Measurements from ENCODE around the gene CNPPD1.

The CNPPD1 gene

DNA sequence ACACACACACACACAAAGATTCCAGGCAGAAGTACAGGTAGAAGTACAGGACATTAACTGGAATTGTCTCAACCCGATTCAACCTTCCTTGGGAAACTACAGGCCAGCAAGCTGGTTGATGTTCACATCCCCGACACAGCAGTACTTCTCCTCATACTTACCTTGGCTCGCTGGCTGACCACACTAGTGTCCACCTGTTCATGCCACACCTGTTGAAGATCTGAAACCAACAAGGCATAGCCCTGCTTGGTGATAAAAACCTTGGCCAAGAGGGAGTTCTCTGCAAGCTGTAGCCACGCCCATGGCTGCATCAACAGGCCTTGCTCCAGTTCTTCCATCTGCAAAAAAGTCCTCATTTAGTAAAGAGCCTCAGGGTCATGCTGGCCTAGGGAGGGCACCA lies 18.7 kb downstream of the CNPPD1 start:
- DNase-seq: no peak

GRCh38 chr2:219157396-219157795 lies 19.3 kb downstream of the CNPPD1 start:
- DNase-seq: no peak

DNA sequence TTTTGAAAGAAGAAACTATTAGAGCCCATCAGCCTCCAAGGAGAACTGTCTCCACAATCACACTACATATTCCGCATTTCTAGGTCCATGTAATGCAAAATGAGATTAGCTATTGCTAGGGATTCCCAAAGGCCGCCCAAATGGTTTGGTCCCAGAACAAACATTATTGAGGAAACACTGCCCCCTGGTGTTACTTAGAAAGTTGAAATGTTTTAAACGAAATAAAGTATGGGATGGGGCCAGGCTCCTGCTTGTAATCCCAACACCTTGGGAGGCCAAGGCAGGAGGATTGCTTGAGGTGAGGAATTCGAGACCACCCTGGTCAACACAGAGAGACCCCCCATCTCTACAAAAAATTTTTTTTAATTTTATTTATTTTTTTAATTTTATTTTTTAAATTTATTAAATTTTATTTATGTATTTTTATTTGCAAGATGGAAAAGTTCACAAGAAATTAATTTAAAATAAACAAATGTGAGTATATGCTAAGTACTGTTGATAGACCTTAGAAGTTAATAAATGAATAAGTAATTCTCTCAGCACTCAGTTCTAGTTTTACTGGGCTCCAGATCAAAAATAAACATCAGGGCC lies 21.6 kb downstream of the CNPPD1 start:
- DNase-seq: no peak

DNA sequence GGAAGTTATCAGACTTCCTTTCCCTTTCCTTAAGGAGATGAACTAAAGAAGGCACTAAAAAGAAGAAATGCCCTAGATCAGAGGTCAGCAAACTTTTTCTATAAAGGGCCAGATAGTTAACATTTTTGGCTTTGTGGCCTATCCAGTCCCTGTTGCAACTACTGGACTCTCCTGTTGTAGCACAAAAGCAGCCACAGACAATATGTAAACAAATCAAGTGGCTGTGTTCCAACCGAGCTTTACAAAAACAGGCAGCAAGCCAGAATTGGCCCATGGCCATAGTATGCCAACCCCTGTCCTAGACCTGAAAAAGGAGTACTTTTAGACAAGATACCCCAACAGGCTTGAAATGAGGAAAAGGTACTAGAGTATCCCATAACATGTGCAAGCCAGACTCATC lies 27.1 kb downstream of the CNPPD1 start:
- no peak for DNase-seq

GRCh38 chr2:219142329-219142728 lies 34.4 kb downstream of the CNPPD1 start:
- DNase-seq: no peak

GRCh38 chr2:219140722-219141121 lies 36.0 kb downstream of the CNPPD1 start:
- DNase-seq: no peak

DNA sequence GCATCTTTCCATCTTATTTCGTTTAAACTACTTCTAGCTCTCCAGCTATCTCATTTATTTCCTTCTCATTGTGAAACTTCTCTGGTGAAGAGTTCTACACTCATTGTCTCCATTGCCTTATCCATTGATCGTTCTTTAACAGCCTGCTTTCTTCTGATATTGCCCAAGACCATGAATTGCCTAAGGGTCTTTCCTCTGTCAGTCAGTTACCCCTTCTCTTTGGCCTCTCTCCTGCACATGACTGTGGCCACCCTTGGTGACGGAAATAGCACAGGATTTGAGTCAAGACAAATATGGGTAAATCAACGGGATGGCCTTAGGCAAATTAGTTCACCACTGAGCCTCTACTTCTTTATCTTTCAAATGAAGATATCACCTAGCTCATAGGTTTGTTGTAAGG lies 42.7 kb downstream of the CNPPD1 start:
- no peak for DNase-seq

DNA sequence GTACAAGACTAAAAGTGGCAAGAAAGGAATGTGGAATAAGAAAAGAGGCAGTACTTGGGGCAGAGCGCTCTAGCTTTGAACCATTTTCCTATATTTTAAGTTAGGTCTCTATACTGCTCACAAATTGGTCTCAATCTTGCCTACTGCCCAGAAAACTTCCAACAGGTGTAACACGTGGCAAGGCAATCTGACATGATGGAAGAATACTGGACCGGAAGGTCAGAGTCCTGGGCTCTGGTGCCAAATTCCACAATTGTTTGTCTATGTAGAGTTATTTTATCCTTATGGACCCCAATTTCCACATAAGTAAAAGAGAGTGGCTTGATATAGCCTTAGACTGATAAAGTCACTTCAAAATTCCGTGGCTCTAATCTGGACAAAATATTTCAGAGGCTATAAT lies 45.0 kb downstream of the CNPPD1 start:
- DNase-seq: no peak

DNA sequence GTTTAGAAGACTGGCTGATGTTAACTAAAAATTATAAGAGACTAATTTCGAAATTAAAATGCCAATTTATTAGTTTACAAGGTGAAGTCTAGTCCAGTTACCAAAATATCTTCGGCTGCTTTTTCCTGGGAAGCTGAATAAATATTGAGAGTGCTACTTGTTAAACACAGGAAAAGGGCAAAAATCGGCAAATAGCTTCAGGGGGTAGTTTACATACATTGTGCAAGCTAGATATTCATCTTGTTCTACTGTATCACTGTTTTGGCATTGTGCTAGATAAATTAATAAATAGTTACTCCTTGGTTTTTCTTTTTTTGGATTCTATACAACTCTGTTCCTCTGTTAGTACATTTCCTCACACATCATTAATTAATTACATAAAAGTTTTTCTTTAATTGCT lies 45.4 kb downstream of the CNPPD1 start:
- DNase-seq: no peak

DNA sequence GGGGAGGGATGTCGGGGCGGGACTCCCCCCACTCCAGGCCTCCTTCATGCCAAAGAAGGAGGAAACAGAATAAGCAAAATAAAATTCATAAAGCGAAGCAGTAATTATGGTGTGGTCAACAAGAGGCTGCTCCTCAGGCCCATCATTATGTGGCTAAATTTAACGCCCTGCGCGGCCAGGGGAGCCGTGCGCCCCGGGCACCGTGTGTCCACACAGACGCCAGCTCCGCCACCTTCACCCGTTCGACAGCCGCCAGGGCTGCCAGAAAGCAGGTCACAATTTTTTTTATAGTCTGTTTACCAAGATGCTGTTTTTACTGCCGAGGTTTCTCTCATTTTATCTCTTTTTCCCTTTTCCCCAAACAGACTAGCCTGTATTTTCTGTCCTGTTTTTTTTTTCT lies 47.1 kb downstream of the CNPPD1 start:
- DNase-seq: no peak

DNA sequence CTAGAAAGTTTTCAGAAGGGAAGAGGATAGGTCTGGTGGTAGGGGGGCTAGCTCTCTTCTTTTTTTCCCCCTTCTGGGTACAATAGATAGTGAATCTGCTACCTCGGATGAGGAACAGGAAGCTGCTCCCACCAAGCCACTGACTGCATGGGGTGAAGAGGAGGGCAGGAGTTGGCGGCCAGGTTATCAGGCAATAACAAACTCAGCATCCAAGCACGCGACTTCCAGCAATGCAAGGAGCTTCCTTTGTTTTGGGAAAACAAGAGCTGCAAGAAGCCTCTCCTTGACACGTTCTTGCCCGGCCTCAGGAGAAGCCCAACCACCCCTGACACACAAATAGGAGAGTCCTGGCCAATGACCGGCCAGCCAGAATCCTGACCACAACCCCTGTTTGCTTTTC lies 48.3 kb downstream of the CNPPD1 start:
- no peak for DNase-seq

- no peak for DNase-seq
Observed at GRCh38 chr2:219127037-219127635, 49.6 kb downstream of the CNPPD1 start.

GRCh38 chr2:219126555-219126954 lies 50.2 kb downstream of the CNPPD1 start:
- no peak for DNase-seq

DNA sequence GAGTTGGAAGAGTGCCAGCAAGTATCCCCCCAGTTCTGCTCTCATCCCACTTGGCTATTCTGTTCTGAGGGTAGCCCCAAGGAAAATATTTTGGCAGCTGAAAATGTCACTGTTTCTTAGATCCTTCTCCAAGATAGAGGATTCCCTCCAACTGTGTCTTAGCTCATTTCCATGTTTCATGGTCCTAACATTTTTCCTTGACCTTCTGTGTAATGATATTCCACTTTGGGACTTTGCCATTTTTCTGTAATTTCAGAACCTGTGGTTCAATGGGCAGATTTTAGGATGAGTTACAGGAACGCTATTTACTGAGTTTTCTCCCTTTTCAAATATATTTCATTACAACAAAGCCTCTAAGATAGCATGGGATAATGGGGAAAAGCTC lies 50.8 kb downstream of the CNPPD1 start:
- no peak for DNase-seq

- DNase-seq: peak; percentile 2
Observed at GRCh38 chr2:219125225-219125885, 51.4 kb downstream of the CNPPD1 start.

GRCh38 chr2:219124381-219125110 lies 52.2 kb downstream of the CNPPD1 start:
- no peak for DNase-seq

DNA sequence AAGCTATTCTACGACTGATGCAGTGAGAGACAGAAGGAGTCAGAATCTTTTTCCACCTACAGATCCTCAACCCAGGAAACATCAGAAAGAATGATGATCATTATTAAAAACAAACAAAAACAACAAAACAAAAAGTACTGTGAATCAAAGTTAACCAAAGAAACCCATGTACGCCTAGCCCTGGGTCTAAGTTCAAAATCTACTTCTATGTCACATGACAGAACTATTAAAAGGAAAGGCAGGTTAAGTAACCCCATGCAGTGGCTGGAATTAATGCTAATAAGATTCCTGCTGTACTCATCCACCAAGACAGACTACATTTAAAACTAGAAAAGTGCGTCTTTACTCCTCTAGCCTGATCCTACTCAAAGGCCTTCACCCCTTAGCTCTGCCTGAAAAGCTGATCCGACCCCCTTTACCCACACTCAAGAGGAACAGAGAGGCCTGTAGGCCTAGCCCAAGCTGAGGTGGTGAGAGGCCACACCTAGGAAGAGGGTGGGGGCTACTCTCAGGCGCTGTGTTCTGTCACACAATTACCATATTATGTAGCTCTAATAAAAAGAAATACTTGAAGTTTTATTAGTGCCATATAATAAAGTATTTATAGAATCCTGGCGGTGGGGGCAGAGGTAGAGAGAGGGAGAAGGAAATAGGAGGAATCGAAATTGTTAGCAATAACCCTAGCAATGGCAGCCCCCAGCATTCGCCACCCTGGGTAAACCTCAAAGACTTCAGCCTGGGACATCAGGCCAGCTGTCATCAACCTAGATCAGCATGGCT lies 53.2 kb downstream of the CNPPD1 start:
- DNase-seq: no peak

- no peak for DNase-seq
Observed at GRCh38 chr2:219122202-219122980, 54.3 kb downstream of the CNPPD1 start.

Measured in stimulated activated naive CD4-positive, alpha-beta T cell treated with Interleukin-2 at 50 U/mL for 16 hours (primary cell).